ENCODE data around the gene DUOXA1.

- no peak for TF ChIP-seq EZH2phosphoT487 (IDR thresholded peaks at IDR 0.05; ENCODE audit: borderline replicate concordance)
- TF ChIP-seq CTCF (conservative IDR thresholded peaks at IDR 0.05; ENCODE audit: low read length): no peak
Observed at GRCh38 chr15:45112591-45113379, 16.9 kb downstream of the DUOXA1 start.

Data from Loucy (cell line).